Memory B cell (primary cell): ENCODE data around the gene CTDSPL.

ENCODE experiments used
- ATAC-seq: fragments of 150-1000 bp; cut with Tn5 transposase; 2 replicates; pipeline ENCODE4 v1.10.0; 2021; ENCODE audit warnings: low read depth, mild to moderate bottlenecking, moderate library complexity
- DNase-seq, 2 donors: peaks; one replicate each; pipeline ENCODE4 v3.0.0; 2022; ENCODE audit warnings: low spot score in 2 of 2
- H3K27ac Mint-ChIP-seq: one replicate; pipeline ENCODE4 v1.8.0; 2022; ENCODE audit warnings: mild to moderate bottlenecking, moderate library complexity, mixed read lengths
- H3K27me3 Mint-ChIP-seq: one replicate; pipeline ENCODE4 v1.8.0; 2022; ENCODE audit warnings: mixed read lengths
- H3K36me3 Mint-ChIP-seq: one replicate; pipeline ENCODE4 v1.8.0; 2022; ENCODE audit warnings: mild to moderate bottlenecking, mixed read lengths
- H3K4me1 Mint-ChIP-seq: one replicate; pipeline ENCODE4 v1.8.0; 2022; ENCODE audit warnings: mixed read lengths
- H3K4me3 Mint-ChIP-seq: one replicate; pipeline ENCODE4 v1.8.0; 2022; ENCODE audit warnings: mild to moderate bottlenecking, moderate library complexity, mixed read lengths
- H3K9me3 Mint-ChIP-seq: one replicate; pipeline ENCODE4 v1.8.0; 2022; ENCODE audit warnings: mixed read lengths

The CTDSPL gene

DNA sequence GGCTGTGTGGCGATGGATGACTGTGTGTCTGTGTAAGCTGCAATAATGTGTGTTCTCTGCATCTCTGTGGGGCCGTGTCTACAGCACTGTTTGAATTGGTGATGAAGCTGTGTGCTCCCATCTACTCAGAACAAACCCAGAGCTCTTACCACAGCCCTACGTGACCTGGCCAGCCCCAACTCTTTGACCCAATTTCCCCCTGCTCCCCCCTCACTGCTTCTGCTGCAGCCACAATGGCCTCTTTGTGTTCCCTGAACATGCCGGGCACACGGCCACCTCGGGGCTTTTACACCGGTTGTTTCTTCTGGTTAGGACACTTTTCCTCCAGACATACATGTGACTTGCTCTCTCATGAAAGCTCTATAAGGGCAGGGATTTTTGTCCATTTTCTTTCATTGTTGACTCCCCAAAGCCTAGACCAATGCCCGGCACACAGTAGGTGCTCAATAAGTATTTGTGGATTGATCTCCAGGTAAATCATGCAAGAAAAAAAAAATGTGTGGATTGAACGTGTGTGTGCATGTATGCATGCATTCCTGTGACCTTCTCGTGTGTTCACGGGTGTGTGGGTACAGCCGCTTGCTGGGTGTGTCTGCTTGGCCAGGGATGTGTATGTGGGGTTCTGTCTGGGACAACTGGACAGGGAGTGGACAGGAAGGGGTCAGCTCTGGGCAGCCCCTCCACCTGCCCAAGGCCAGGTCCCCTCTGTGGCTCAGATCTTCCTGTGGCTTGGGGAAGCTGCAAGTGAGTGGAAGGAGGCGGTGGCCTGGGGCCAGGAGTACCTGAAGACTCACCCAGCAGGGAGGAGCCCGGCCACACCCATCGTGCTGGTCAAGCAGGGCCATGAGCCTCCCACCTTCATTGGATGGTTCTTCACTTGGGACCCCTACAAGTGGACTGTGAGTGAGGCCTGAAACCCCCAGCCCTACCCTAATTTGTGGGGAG, 143.7 kb downstream of the CTDSPL start:
- DNase-seq (no peak), ATAC-seq (no peak)
- H3K36me3 Mint-ChIP-seq, result peaks cover 2% of the 10 kb centered on the region
- H3K9me3 Mint-ChIP-seq, result no peaks in the 10 kb centered on the region
- no peak overlapping the region for H3K27ac Mint-ChIP-seq
- H3K4me3 Mint-ChIP-seq, result no peak overlapping the region
- peaks cover 18% of the 10 kb centered on the region for H3K4me1 Mint-ChIP-seq
- H3K27me3 Mint-ChIP-seq, result no peaks in the 10 kb centered on the region

DNA sequence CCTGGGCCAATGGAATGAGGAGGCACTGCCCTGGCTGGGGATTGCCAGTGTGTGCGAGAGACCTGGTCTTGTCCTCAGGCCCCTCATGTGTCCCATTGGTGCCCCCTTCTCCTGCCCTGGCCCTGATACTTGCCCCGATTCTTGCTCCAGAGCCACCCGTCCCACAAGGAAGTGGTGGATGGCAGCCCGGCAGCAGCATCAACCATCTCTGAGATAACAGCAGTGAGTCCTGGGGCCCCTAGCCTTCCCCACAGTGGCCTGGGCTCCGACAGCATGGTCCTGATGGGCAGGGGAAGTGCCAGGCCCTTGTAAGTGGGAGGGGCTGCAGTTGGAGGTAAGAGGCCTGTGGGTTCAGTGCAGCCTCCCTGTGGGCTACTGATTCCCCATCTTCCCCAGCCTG, 144.4 kb downstream of the CTDSPL start:
- no peaks in the 10 kb centered on the region for H3K27me3 Mint-ChIP-seq
- peaks cover 2% of the 10 kb centered on the region for H3K36me3 Mint-ChIP-seq
- H3K9me3 Mint-ChIP-seq, result no peaks in the 10 kb centered on the region
- no peak overlapping the region for H3K4me3 Mint-ChIP-seq
- no peak overlapping the region for H3K27ac Mint-ChIP-seq
- no peak for ATAC-seq
- DNase-seq, result no peak
- peaks cover 18% of the 10 kb centered on the region for H3K4me1 Mint-ChIP-seq

DNA sequence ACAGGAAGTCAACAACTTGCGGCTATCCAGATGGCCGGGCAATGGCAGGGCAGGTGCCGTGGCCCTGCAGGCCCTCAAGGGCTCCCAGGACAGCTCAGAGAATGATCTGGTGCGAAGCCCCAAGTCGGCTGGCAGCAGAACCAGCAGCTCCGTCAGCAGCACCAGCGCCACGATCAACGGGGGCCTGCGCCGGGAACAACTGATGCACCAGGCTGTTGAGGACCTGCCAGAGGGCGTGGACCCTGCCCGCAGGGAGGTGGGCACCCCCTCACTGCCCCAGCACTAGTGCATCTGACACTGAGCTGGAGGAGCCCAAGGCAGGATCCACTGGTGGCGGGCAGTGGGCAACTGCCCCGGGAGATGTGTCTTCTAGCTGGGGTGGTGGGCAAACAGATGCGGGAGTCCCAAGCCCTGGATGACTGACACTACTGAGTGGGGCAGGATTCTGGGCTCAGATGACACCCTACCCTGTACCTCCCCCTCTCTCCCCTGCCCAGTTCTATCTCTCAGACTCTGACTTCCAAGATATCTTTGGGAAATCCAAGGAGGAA, 144.8 kb downstream of the CTDSPL start:
- Mint-ChIP-seq H3K27ac (no peak overlapping the region), H3K4me3 (no peak overlapping the region), H3K36me3 (peaks cover 2% of the 10 kb centered on the region), H3K27me3 (no peaks in the 10 kb centered on the region), H3K4me1 (peaks cover 18% of the 10 kb centered on the region), H3K9me3 (no peaks in the 10 kb centered on the region)
- DNase-seq (no peak), ATAC-seq (no peak)

GRCh38 chr3:38007754-38008090, 146.0 kb downstream of the CTDSPL start:
- Mint-ChIP-seq H3K4me3 (no peak overlapping the region), H3K36me3 (no peaks in the 10 kb centered on the region), H3K27me3 (no peaks in the 10 kb centered on the region), H3K27ac (no peak overlapping the region), H3K4me1 (peaks cover 18% of the 10 kb centered on the region), H3K9me3 (no peaks in the 10 kb centered on the region)
- DNase-seq (no peak), ATAC-seq (no peak)

- Mint-ChIP-seq H3K36me3 (no peaks in the 10 kb centered on the region), H3K9me3 (no peaks in the 10 kb centered on the region), H3K27ac (no peak overlapping the region), H3K4me1 (peaks cover 15% of the 10 kb centered on the region), H3K4me3 (no peak overlapping the region), H3K27me3 (no peaks in the 10 kb centered on the region)
- ATAC-seq, result no peak
- DNase-seq, result no peak
Measured at GRCh38 chr3:38008191-38008701, 146.6 kb downstream of the CTDSPL start.

- no peaks in the 10 kb centered on the region for H3K36me3 Mint-ChIP-seq
- no peak overlapping the region for H3K4me3 Mint-ChIP-seq
- peaks cover 12% of the 10 kb centered on the region for H3K4me1 Mint-ChIP-seq
- no peaks in the 10 kb centered on the region for H3K9me3 Mint-ChIP-seq
- H3K27ac Mint-ChIP-seq, result no peak overlapping the region
- DNase-seq (no peak), ATAC-seq (no peak)
- H3K27me3 Mint-ChIP-seq, result no peaks in the 10 kb centered on the region
Measured at GRCh38 chr3:38008971-38009580, 147.4 kb downstream of the CTDSPL start.

- Mint-ChIP-seq H3K9me3 (no peaks in the 10 kb centered on the region), H3K4me3 (peak overlapping the region; percentile 37), H3K27me3 (no peaks in the 10 kb centered on the region), H3K4me1 (peaks cover 3% of the 10 kb centered on the region), H3K36me3 (peaks cover 4% of the 10 kb centered on the region), H3K27ac (peak overlapping the region; percentile 73)
- DNase-seq, result no peak
- peak; percentile 69 for ATAC-seq
Measured at GRCh38 chr3:38009807-38010591, 148.3 kb downstream of the CTDSPL start.

GRCh38 chr3:38011111-38011510, 149.4 kb downstream of the CTDSPL start:
- DNase-seq (no peak), ATAC-seq (no peak)
- peaks cover 11% of the 10 kb centered on the region for H3K36me3 Mint-ChIP-seq
- no peak overlapping the region for H3K4me3 Mint-ChIP-seq
- H3K27ac Mint-ChIP-seq, result no peak overlapping the region
- no peaks in the 10 kb centered on the region for H3K9me3 Mint-ChIP-seq
- H3K4me1 Mint-ChIP-seq, result peaks cover 3% of the 10 kb centered on the region
- no peaks in the 10 kb centered on the region for H3K27me3 Mint-ChIP-seq

DNA sequence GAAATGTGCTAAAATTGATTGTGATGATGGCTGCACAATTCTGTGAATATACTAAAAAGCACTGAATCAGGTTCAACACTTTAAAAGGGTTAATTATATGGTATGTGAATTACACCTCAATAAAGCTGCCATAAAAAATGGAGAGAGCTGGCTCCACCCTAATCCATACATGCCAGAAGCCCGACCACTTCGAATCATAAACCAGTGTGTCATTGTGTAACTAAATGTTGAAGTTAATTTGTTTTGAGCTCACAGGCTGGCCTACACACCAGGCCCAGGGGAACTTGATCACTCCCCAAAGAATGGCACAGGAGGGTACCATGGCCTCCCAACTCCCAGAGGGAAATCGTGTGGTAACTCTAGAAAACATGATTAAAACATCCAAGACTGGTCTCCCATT, 153.8 kb downstream of the CTDSPL start:
- ATAC-seq (no peak), DNase-seq (no peak)
- H3K27ac Mint-ChIP-seq, result no peak overlapping the region
- peaks cover 5% of the 10 kb centered on the region for H3K9me3 Mint-ChIP-seq
- H3K4me1 Mint-ChIP-seq, result no peaks in the 10 kb centered on the region
- peaks cover 23% of the 10 kb centered on the region for H3K36me3 Mint-ChIP-seq
- no peak overlapping the region for H3K4me3 Mint-ChIP-seq
- no peaks in the 10 kb centered on the region for H3K27me3 Mint-ChIP-seq

DNA sequence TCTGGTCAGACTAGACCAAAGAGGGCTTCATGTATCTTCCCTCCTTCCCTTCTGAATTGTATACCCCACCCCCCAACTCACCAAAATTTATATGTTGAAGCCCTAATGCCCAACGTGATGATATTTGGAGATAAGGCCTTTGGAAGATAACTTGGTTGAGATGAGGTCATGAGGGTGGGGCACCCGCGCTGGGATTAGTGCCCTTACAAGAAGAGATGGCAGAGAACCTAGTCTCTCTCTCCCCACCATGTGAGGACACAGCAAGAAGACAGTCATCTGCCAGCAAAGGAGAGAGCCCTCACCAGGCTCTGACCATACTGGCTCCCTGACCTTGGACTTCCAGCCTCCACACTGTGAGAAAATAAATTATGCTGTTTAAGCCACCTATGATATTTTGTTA, 154.3 kb downstream of the CTDSPL start:
- no peak overlapping the region for H3K4me3 Mint-ChIP-seq
- ATAC-seq (no peak), DNase-seq (no peak)
- no peak overlapping the region for H3K27ac Mint-ChIP-seq
- peaks cover 5% of the 10 kb centered on the region for H3K9me3 Mint-ChIP-seq
- no peaks in the 10 kb centered on the region for H3K4me1 Mint-ChIP-seq
- peaks cover 23% of the 10 kb centered on the region for H3K36me3 Mint-ChIP-seq
- H3K27me3 Mint-ChIP-seq, result no peaks in the 10 kb centered on the region

GRCh38 chr3:38016410-38016809, 154.7 kb downstream of the CTDSPL start:
- Mint-ChIP-seq H3K36me3 (peaks cover 23% of the 10 kb centered on the region), H3K9me3 (peaks cover 5% of the 10 kb centered on the region), H3K27me3 (no peaks in the 10 kb centered on the region), H3K4me3 (no peak overlapping the region), H3K4me1 (no peaks in the 10 kb centered on the region), H3K27ac (no peak overlapping the region)
- ATAC-seq (no peak), DNase-seq (no peak)

DNA sequence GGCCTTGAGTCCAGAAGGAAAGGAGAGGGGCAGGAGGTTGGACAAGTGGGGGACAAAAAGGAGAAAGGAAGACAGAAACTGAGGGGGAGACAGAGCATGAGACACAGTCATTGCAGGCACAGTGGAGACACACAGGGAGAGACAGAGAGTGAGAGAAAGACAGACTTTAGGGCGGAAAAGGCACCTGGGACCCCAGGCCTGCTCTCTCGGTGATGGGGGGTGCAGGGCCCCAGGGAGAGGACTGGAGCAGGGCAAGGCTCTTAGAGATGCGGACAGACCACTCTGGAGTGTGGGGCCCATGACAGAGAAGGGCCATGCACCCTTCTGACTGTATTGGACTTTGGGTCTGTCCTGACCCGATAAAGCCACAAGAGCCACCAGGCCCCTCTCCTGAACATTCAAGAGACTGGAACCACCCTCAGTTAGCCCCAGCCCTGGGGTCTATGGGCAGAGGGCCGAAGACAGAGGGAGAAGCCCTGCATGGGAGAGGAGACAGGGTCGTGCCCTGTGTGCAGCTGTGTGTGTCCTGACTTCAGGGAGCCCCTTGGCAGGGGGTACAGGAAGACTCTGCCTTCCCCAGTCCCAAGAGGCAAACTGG, 155.3 kb downstream of the CTDSPL start:
- no peak overlapping the region for H3K4me3 Mint-ChIP-seq
- H3K27ac Mint-ChIP-seq, result no peak overlapping the region
- no peak for ATAC-seq
- no peak for DNase-seq
- H3K36me3 Mint-ChIP-seq, result peaks cover 23% of the 10 kb centered on the region
- H3K9me3 Mint-ChIP-seq, result peaks cover 5% of the 10 kb centered on the region
- H3K4me1 Mint-ChIP-seq, result no peaks in the 10 kb centered on the region
- no peaks in the 10 kb centered on the region for H3K27me3 Mint-ChIP-seq

DNA sequence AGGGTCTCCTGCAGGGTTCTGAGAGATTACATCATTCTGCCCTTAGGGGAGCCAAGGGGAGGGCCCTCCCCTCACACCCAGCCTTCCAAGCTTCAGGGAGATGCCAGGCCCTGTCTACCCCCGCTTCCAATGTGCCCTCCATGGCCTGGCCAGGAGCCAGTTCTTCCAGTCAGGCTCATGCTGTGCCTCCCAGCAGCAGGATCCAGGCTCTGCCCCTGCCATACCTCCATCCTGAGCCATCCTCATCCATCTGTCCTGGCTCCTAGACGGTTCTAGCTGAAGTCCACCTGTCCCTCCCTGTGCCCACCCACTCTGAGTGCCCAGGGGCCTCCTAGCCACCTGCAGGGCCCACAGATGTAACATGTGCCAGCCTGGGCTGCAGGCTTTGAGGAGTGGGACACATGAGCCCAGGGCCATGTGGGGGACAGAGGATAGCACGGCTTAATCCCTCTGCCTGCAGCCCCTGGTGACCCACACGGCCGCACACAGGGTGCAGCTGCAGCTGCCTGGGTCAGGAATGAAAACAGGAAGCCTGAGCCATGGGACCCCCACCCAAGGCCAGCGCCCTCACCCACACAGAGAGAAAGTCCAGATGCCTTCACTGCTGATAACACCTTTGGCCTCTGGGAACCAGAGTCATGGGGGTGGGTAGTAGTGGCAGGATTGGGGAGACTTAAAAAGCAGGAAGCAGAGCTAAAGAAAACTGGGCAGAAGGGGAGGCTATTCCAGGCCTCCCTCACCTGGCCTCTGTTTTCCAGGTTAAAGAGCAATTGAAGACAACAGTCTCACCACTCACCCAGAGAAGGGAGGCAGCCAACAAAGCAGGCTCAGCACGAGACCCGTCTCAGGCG, 156.0 kb downstream of the CTDSPL start:
- H3K27ac Mint-ChIP-seq, result no peak overlapping the region
- peaks cover 5% of the 10 kb centered on the region for H3K9me3 Mint-ChIP-seq
- H3K27me3 Mint-ChIP-seq, result no peaks in the 10 kb centered on the region
- no peaks in the 10 kb centered on the region for H3K4me1 Mint-ChIP-seq
- DNase-seq, result no peak
- no peak for ATAC-seq
- H3K36me3 Mint-ChIP-seq, result peaks cover 23% of the 10 kb centered on the region
- no peak overlapping the region for H3K4me3 Mint-ChIP-seq
